BE2C (cell line): ENCODE data around the gene XK.
"Not testable (repeated sequence)": the region's sequence is repeated elsewhere in the genome, so short reads cannot be mapped to it uniquely, and the experiment has no call there.

ENCODE experiments used
- DNase-seq: peaks from one replicate; pipeline ENCODE4 v3.0.0-alpha.2; 2020
- H3K27me3 ChIP-seq: fragments of 250-450 bp; sonication (Bioruptor Pico); 2 replicates; pipeline ENCODE4 v1.5.1; 2020; ENCODE audit warnings: mild to moderate bottlenecking
- H3K36me3 ChIP-seq: fragments of 250-450 bp; sonication (Bioruptor Pico); 2 replicates; pipeline ENCODE4 v1.5.1; 2020; ENCODE audit warnings: mild to moderate bottlenecking
- H3K4me1 ChIP-seq: fragments of 250-450 bp; sonication (Bioruptor Pico); 2 replicates; pipeline ENCODE4 v1.5.1; 2020
- H3K4me3 ChIP-seq: 2 replicates; pipeline ENCODE4 v1.5.1; 2011; ENCODE audit warnings: low read depth, low read length
- H3K9me3 ChIP-seq: fragments of 250-450 bp; sonication (Bioruptor Pico); 2 replicates; pipeline ENCODE4 v1.5.1; 2020
- CTCF ChIP-seq: IDR thresholded peaks from 2 replicates; pipeline ENCODE4 v1.5.1; 2012; ENCODE audit warnings: mild to moderate bottlenecking, low read depth, low read length

The XK gene

GRCh38 chrX:37759351-37759750 lies 73.8 kb downstream of the XK start:
- Histone ChIP-seq H3K36me3 (no peaks in the 10 kb centered on the region), H3K9me3 (no peaks in the 10 kb centered on the region), H3K4me3 (no peak overlapping the region), H3K4me1 (no peaks in the 10 kb centered on the region), H3K27me3 (no peaks in the 10 kb centered on the region)
- no peak for DNase-seq
- TF ChIP-seq CTCF, result no peak

- TF ChIP-seq CTCF, result no peak
- Histone ChIP-seq H3K9me3 (no peaks in the 10 kb centered on the region), H3K4me1 (no peaks in the 10 kb centered on the region), H3K4me3 (no peak overlapping the region), H3K36me3 (no peaks in the 10 kb centered on the region), H3K27me3 (no peaks in the 10 kb centered on the region)
- DNase-seq, result no peak
These were observed 74.4 kb downstream of the XK start for GRCh38 chrX:37759878-37760418.

GRCh38 chrX:37763400-37763799 lies 77.8 kb downstream of the XK start:
- Histone ChIP-seq H3K36me3 (no peaks in the 10 kb centered on the region), H3K4me3 (no peak overlapping the region), H3K4me1 (no peaks in the 10 kb centered on the region), H3K27me3 (no peaks in the 10 kb centered on the region), H3K9me3 (no peaks in the 10 kb centered on the region)
- DNase-seq, result no peak
- TF ChIP-seq CTCF, result no peak

GRCh38 chrX:37765507-37765906 lies 79.9 kb downstream of the XK start:
- DNase-seq, result no peak
- Histone ChIP-seq H3K4me3 (no peak overlapping the region), H3K27me3 (no peaks in the 10 kb centered on the region), H3K36me3 (no peaks in the 10 kb centered on the region), H3K9me3 (no peaks in the 10 kb centered on the region), H3K4me1 (no peaks in the 10 kb centered on the region)
- no peak for TF ChIP-seq CTCF

- Histone ChIP-seq H3K4me3 (no peak overlapping the region), H3K36me3 (no peaks in the 10 kb centered on the region), H3K9me3 (no peaks in the 10 kb centered on the region), H3K27me3 (no peaks in the 10 kb centered on the region), H3K4me1 (no peaks in the 10 kb centered on the region)
- TF ChIP-seq CTCF, result no peak
- DNase-seq, result no peak
These were observed 81.8 kb downstream of the XK start for GRCh38 chrX:37767430-37767829.

- H3K4me1 ChIP-seq, H3K36me3 ChIP-seq, DNase-seq, H3K27me3 ChIP-seq, H3K9me3 ChIP-seq, H3K4me3 ChIP-seq: not testable (repeated sequence)
These were observed 83.3 kb downstream of the XK start for GRCh38 chrX:37768866-37769265.
